Left renal cortex interstitium (tissue), 4 donors: ENCODE results near the gene XRN1. TPM values are rescaled to one million over a fixed set of nuclear protein-coding genes. Genes with fewer than 3 reads are reported as not detected.

Source experiments
- DNase-seq, 4 donors: peaks; one replicate each; pipeline ENCODE4 v3.0.0-alpha.2; 2013; ENCODE audit warnings: low read depth in 4 of 4, low spot score in 2 of 4, missing footprints in 1 of 4
- polyA plus RNA-seq, 4 donors: library from polyadenylated mRNA; unstranded; fragments of 120-200 nt; gene quantifications; one replicate each; pipeline ENCODE4 v1.2.1, GENCODE V29; 2013; ENCODE audit not compliant: insufficient read length in 4 of 4

XRN1 gene
- polyA plus RNA-seq, 4 donors, result 20.6 to 33.2 (median 25.8) TPM

GRCh38 chr3:142276781-142277180, 171.1 kb downstream of the XRN1 start:
- DNase-seq, result no peak

GRCh38 chr3:142275856-142276255, 172.0 kb downstream of the XRN1 start:
- DNase-seq, result no peak

- DNase-seq, result no peak
Observed at GRCh38 chr3:142274908-142275307, 172.9 kb downstream of the XRN1 start.

GRCh38 chr3:142273501-142273900, 174.3 kb downstream of the XRN1 start:
- no peak for DNase-seq

- no peak for DNase-seq
Observed at GRCh38 chr3:142272200-142272891, 175.5 kb downstream of the XRN1 start.

GRCh38 chr3:142270407-142270806, 177.4 kb downstream of the XRN1 start:
- DNase-seq, result no peak

- no peak for DNase-seq
Observed at GRCh38 chr3:142269767-142270166, 178.1 kb downstream of the XRN1 start.

DNA sequence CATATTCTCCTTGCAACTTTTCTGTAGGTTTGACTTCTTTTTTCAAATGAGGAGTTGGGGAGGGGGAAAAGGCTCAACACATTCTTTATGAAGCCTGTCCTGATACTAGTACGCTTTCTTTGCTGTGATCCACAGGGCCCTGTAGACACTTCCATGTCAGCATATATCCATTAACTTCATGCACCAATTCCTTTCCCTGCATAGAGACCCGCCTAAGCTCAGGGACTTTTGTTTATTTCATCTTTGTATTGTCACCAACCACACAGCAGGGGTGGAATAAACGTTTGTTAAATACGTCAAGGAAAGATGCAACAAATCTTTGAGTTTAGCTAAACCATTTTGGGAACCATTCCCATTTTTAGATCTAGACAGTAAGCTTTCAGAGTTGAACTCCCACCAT, 179.4 kb downstream of the XRN1 start:
- peak in 1 of 4 donors; percentile 21 for DNase-seq

DNA sequence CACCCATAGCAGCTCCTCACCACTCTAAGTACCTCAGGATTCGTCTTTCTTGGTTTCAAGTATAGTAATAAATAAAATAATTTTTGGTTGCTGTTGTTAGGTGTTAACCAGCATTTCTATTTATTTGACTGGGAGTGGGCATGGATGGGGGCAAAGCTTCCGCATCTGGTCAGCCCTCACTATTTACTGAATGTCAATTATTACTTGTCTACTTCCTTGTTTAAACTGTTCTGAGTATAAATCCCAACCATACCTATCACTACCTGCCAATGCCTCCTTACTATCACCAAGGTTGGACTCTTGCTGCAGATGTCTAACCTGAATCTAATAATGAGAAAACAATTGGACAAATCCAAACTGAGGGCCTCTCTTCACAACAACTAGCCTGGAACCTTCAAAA, 180.6 kb downstream of the XRN1 start:
- DNase-seq, result no peak

- DNase-seq, result no peak
Observed at GRCh38 chr3:142263112-142263511, 184.7 kb downstream of the XRN1 start.

GRCh38 chr3:142259359-142259758, 188.5 kb downstream of the XRN1 start:
- no peak for DNase-seq

GRCh38 chr3:142256712-142257333, 191.0 kb downstream of the XRN1 start:
- DNase-seq, result no peak

Other genes starting within 250 kb of the XRN1 start
- gene GK5, start 222.5 kb downstream of the XRN1 start, polyA plus RNA-seq, result 10 to 100 TPM; 10.9 to 27.6 (median 16.2) TPM
- 10 to 100 TPM; 22.6 to 34.1 (median 29.7) TPM for gene ATR, start 130.7 kb upstream of the XRN1 start, polyA plus RNA-seq
- gene PLS1, start 148.4 kb upstream of the XRN1 start, polyA plus RNA-seq, result 10 to 100 TPM; 25.0 to 29.3 (median 27.1) TPM